Lower leg skin (tissue), 4 donors: Measurements from ENCODE around the gene AEBP1. TPM values are rescaled to one million over a fixed set of nuclear protein-coding genes. Genes with fewer than 3 reads are reported as not detected.

Source experiments
- DNase-seq, 2 donors: peaks; one replicate each; pipeline ENCODE4 v3.0.0-alpha.2; 2019; ENCODE audit warnings: low spot score in 2 of 2
- H3K4me3 ChIP-seq: fragments of 200-600 bp; sonication (generic); 2 replicates; pipeline ENCODE4 v1.5.1; 2017; ENCODE audit warnings: mild to moderate bottlenecking, low read depth; ENCODE audit not compliant: poor library complexity, severe bottlenecking
- CTCF ChIP-seq, 3 donors: fragments of 450-650 bp; IDR thresholded peaks; one replicate each; pipeline ENCODE4 v1.5.1; 2016; ENCODE audit warnings: antibody characterized with exemption in 3 of 3, mild to moderate bottlenecking in 3 of 3, moderate library complexity in 2 of 3
- POLR2A ChIP-seq, 2 donors: fragments of 450-650 bp; IDR thresholded peaks; one replicate each; pipeline ENCODE4 v1.6.1; 2016 to 2017; ENCODE audit warnings: antibody characterized with exemption in 2 of 2, mild to moderate bottlenecking in 1 of 2, moderate library complexity in 1 of 2
- WGBS, 2 donors: methylation state at CpG; one replicate each; pipeline ENCODE4 v1.1.5; 2018; 5-methylcytosine and 5-hydroxymethylcytosine counted together
- intact Hi-C: fragments of 100-400 bp; cut with DNase I; formaldehyde crosslinking; loops from one replicate; pipeline ENCODE4 v1.15.0; 2023; ENCODE audit warnings: low total_unique reads
- total RNA-seq, 4 donors: library from RNA; depleted of rRNA; stranded (reverse); fragments of >200 nt; gene quantifications; one replicate each; pipeline ENCODE4 v1.1.0, GENCODE V29; 2016

The AEBP1 gene
- total RNA-seq, 4 donors from 2014 or later = 52.6 to 134 (median 54.6) TPM

DNA sequence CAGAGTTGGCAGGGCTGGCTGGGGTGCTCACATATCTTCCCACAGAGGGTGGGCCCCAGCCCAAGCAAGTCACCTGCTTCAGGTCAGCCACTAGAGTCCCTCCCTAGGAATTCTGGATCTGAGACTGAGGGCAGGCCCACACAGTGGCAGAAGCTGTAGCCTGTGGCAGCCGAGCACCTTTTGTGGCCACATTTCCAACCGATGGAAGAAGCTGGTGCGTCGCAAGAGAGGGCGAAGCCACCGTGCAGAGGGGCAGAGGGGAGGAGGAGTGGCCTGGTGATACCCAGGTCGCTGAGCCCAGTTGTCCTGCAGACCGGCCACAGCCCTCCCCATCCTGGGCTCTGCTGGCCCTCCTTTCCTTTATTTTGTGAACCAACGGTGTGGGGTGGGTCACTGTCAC is 27.1 kb upstream of the AEBP1 start:
- intact Hi-C loops = no loop called here
- WGBS, 2 donors = 79 to 86% methylated on average over 9 of the region's 9 CpGs
- DNase-seq = no peak
- TF ChIP-seq POLR2A (IDR thresholded peaks at IDR 0.05) (no peak), CTCF (IDR thresholded peaks at IDR 0.05) (no peak)
- H3K4me3 ChIP-seq = no peak overlapping the region

DNA sequence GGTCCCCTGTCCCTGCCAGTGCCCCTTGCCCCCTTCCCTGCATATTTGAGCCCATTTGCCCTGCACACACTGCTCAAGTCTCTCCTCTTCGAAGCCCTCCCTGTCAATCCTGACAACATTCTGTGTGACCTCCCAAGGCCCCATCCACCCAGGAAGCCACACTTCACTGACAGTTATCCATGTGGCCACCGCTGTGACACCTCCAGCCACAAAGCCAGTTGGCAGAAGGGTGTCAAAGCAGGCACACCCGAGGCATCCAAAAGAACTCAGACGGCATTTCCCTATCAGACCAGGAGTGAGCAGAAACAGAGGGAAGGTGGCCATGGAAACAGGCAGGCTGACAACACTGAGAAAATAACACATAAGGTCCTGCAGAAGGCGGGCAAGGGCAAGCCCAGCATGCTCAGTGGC is 26.5 kb upstream of the AEBP1 start:
- DNase-seq = no peak
- WGBS, 2 donors = 57 to 65% methylated on average over 5 of the region's 5 CpGs
- TF ChIP-seq CTCF (IDR thresholded peaks at IDR 0.05) = no peak
- TF ChIP-seq POLR2A (IDR thresholded peaks at IDR 0.05) = no peak
- no peak overlapping the region for H3K4me3 ChIP-seq
- intact Hi-C loops = no loop called here

DNA sequence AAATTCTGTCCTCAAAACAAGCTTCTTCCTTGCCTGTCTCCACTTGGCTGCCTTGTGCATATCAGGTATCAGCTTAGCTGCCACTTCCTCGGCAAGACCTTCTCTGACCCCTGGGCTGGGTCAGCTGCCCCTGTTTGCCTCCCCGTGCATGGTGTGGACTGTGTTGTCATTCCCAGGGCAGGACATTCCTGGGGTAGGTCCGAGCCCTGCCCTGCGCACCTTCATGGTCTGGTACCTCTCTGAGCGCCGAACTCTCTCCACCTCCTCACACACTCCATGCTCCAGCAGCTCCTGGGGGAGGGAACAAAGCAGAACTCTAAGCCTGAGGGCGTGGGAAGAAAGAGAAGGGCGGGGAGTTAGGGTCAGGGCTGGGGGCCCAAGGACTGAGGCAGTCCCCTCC is 25.6 kb upstream of the AEBP1 start:
- TF ChIP-seq POLR2A (IDR thresholded peaks at IDR 0.05) = no peak
- no peak for TF ChIP-seq CTCF (IDR thresholded peaks at IDR 0.05)
- intact Hi-C loops = no loop called here
- 84 to 95% methylated on average over 8 of the region's 8 CpGs for WGBS, 2 donors
- DNase-seq = no peak
- H3K4me3 ChIP-seq = no peak overlapping the region

DNA sequence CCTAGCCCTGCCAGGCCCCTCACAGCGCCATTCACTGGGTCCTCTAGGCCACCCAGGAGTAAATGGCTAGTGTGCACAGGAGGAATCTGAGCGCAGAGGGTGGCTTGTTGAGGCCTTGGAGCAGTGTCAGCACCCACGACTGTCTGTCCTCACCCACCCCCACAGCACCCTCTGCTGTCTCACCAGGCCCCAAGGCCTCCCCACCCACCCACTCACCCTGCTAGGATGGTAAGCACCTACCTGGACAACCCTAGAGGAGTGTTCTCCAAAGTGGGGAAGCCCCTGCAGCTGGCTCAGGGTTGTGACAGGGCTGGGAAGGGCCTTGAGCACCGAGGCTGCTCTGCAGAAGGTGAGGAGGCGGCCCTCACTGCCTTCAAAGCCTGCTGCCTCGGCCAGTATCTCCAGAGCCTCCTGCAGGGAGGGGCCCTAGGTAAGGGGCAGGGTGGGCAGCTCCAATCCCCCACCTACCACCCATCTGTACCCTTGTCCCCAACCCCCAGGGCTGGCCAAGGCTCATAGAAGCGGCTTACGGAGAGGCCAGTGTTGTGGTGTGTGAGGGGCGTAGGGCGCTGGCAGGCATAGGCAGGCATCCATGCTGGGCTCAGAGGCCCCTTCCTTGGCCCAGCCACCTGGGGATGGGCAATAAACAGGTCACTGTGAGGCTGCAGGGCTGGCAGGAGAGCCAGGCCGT is 24.7 kb upstream of the AEBP1 start:
- WGBS, 2 donors = 71 to 82% methylated on average over 10 to 11 of the region's 11 CpGs
- DNase-seq = no peak
- no peak overlapping the region for H3K4me3 ChIP-seq
- intact Hi-C loops = no loop called here
- TF ChIP-seq POLR2A (IDR thresholded peaks at IDR 0.05) (no peak), CTCF (IDR thresholded peaks at IDR 0.05) (no peak)

- WGBS, 2 donors = 90 to 100% methylated on average over 2 to 5 of the region's 5 CpGs
- no peak for TF ChIP-seq POLR2A (IDR thresholded peaks at IDR 0.05)
- no peak for TF ChIP-seq CTCF (IDR thresholded peaks at IDR 0.05)
- no peak for DNase-seq
- H3K4me3 ChIP-seq = no peak overlapping the region
- intact Hi-C loops = no loop called here
Measured at GRCh38 chr7:44080118-44080517, 24.0 kb upstream of the AEBP1 start.
